PC-9 (cell line): ENCODE data around the gene NXN. TPM values are rescaled to one million over a fixed set of nuclear protein-coding genes. Genes with fewer than 3 reads are reported as not detected.

Experiments
- BruUV-seq: library from RNA; stranded (reverse); fragments of 400-500 nt; replicated peaks from 2 replicates; lab custom pipeline; 2021; lab: Mats Ljungman, UMichigan
- CTCF ChIA-PET: fragments of 300-600 bp; sonication (Branson Sonifier 250); formaldehyde crosslinking; loops from one replicate; lab custom pipeline; 2022; ENCODE audit warnings: antibody characterized with exemption; lab: Charles Lee
- POLR2A ChIA-PET: fragments of 300-600 bp; sonication (Branson Sonifier 250); formaldehyde crosslinking; loops from one replicate; lab custom pipeline; 2022; ENCODE audit warnings: antibody characterized with exemption; ENCODE audit not compliant: unreplicated experiment; lab: Charles Lee
- DNase-seq, 2 experiments: peaks; one replicate each; pipeline versions ENCODE4 v3.0.0 to v3.0.0-alpha.2; 2015 to 2022; ENCODE audit warnings: mixed read lengths in 1 of 2
- H2AFZ ChIP-seq: fragments of 200-600 bp; sonication (generic); 2 replicates; pipeline ENCODE4 v1.8.1; 2017; ENCODE audit warnings: antibody characterized with exemption
- H3F3A ChIP-seq: fragments of 200-600 bp; sonication (generic); 2 replicates; pipeline ENCODE4 v1.8.1; 2017; ENCODE audit warnings: antibody characterized with exemption, mild to moderate bottlenecking, low read depth; ENCODE audit not compliant: insufficient read depth
- H3K27ac ChIP-seq: fragments of 200-600 bp; sonication (generic); 2 replicates; pipeline ENCODE4 v1.6.1; 2016; ENCODE audit warnings: mixed run types
- H3K27me3 ChIP-seq: fragments of 200-600 bp; sonication (generic); 2 replicates; pipeline ENCODE4 v1.6.1; 2016; ENCODE audit warnings: low read depth, mixed run types; ENCODE audit not compliant: insufficient read depth
- H3K36me3 ChIP-seq: fragments of 200-600 bp; sonication (generic); 2 replicates; pipeline ENCODE4 v1.6.1; 2016; ENCODE audit warnings: low read depth, mixed run types
- H3K4me1 ChIP-seq: fragments of 200-600 bp; sonication (generic); replicated peaks from 2 replicates; pipeline ENCODE4 v1.6.1; 2016; ENCODE audit warnings: mixed run types; ENCODE audit not compliant: insufficient read depth
- H3K4me2 ChIP-seq: fragments of 200-600 bp; sonication (generic); 2 replicates; pipeline ENCODE4 v1.6.1; 2017; ENCODE audit warnings: mixed run types
- H3K4me3 ChIP-seq: fragments of 200-600 bp; sonication (generic); 2 replicates; pipeline ENCODE4 v1.6.1; 2016; ENCODE audit warnings: mixed run types
- H3K79me2 ChIP-seq: fragments of 200-600 bp; sonication (generic); 2 replicates; pipeline ENCODE4 v1.6.1; 2017; ENCODE audit warnings: low read depth, mixed run types
- H3K9me2 ChIP-seq: fragments of 200-600 bp; sonication (generic); 2 replicates; pipeline ENCODE4 v1.8.1; 2017; ENCODE audit warnings: mild to moderate bottlenecking; ENCODE audit not compliant: insufficient read depth
- H3K9me3 ChIP-seq: fragments of 200-600 bp; sonication (generic); 2 replicates; pipeline ENCODE4 v1.8.1; 2016; ENCODE audit warnings: low read depth; ENCODE audit not compliant: insufficient read depth
- H4K20me1 ChIP-seq: fragments of 200-600 bp; sonication (generic); 2 replicates; pipeline ENCODE4 v1.8.1; 2017; ENCODE audit not compliant: insufficient read depth
- EZH2 ChIP-seq: fragments of 200-600 bp; sonication (generic); IDR thresholded peaks from 2 replicates; pipeline ENCODE4 v1.8.0; 2017; ENCODE audit warnings: antibody characterized with exemption, low read depth
- intact Hi-C: fragments of 100-400 bp; cut with micrococcal nuclease; formaldehyde crosslinking; loops from one replicate; pipeline ENCODE4 v1.10.0; 2022; ENCODE audit not compliant: unreplicated experiment
- total RNA-seq: library from RNA; stranded (reverse); gene quantifications from 2 replicates; pipeline ENCODE4 v1.2.3, GENCODE V29; 2021
- TF ChIP-seq, protein P1 (sequence below): fragments of 200-600 bp; sonication (generic); conservative IDR thresholded peaks from 2 replicates; pipeline ENCODE4 v1.6.1; 2017; ENCODE audit warnings: mixed run types, antibody characterized with exemption, mild to moderate bottlenecking, moderate library complexity

Gene NXN
- total RNA-seq, 1 experiment from 2014 or later, result 59.8 TPM

DNA sequence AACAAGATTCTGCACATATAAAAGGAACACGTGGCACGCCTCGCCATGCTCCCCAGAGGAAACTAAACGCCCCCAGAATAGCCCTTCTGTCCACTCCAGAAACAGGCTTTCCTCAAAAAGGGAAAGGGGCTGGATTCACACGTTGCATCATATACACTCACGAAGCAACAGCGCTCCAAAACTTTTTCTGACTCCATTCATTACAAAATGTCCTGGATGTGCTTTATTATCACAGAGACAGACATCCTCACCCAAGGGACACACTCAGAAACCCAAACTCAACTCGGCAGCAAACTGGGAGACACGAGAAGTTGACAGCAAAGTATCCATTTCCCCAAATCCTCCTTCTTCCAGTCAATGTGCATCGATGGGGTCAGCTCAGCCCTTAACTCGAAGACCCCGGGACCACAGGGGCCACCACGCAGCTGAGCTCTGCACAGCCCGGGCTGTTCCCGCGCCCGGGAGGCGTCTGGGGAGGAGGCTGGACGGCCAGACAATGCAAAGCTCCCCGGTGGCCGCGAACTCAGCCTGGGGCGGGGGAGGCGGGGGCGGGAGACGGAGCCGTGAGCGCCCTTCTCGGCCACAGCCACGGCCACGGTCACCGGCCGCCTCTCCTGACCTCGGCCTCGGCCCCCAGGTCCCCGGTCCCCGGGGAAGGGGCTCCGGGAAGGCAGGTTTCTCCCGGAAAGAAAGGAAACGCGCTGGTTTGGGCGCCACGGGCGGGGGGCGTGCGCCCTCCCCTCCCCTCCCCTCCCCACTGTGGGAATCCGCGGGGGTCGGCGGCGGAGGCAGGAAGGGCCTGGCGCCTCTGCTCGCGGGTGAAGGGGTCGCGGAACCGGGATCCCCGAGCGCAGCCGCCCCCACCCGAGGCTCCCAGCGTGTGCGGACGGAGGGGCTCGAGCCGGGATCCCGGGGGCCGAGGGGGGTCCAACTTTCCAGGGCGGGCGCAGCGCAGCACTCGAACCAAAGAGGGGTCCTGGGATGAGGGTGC lies 1.2 kb downstream of the NXN start:
- Histone ChIP-seq H3K4me3 (peak overlapping the region; percentile 92), H3K27me3 (no peaks in the 10 kb centered on the region), H3K9me3 (no peaks in the 10 kb centered on the region), H3K4me2 (peak overlapping the region; percentile 97), H3K4me1 (peaks cover 53% of the 10 kb centered on the region), H3K9me2 (no peaks in the 10 kb centered on the region), H3K79me2 (peaks cover 44% of the 10 kb centered on the region), H3K36me3 (no peaks in the 10 kb centered on the region), H3F3A (peaks cover 28% of the 10 kb centered on the region), H2AFZ (peak overlapping the region; percentile 66), H3K27ac (no peak overlapping the region), H4K20me1 (no peaks in the 10 kb centered on the region; the same call in none of the 2 replicates)
- intact Hi-C loops, result no loop called here
- peak in 1 of 2 experiments; percentile 39 for DNase-seq
- no peak for TF ChIP-seq EZH2
- TF ChIP-seq, protein P1, sequence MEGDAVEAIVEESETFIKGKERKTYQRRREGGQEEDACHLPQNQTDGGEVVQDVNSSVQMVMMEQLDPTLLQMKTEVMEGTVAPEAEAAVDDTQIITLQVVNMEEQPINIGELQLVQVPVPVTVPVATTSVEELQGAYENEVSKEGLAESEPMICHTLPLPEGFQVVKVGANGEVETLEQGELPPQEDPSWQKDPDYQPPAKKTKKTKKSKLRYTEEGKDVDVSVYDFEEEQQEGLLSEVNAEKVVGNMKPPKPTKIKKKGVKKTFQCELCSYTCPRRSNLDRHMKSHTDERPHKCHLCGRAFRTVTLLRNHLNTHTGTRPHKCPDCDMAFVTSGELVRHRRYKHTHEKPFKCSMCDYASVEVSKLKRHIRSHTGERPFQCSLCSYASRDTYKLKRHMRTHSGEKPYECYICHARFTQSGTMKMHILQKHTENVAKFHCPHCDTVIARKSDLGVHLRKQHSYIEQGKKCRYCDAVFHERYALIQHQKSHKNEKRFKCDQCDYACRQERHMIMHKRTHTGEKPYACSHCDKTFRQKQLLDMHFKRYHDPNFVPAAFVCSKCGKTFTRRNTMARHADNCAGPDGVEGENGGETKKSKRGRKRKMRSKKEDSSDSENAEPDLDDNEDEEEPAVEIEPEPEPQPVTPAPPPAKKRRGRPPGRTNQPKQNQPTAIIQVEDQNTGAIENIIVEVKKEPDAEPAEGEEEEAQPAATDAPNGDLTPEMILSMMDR, result no peak
- ChIA-PET CTCF (interaction anchor here (0.6 kb wide), 1 partner anchor 102 kb away, joined by 7 read pairs; no protein-coding TSS in a partner anchor), POLR2A (interaction anchor here (0.6 kb wide), 2 partner anchors 19 to 66 kb away, joined by 5 to 12 read pairs; no protein-coding TSS in a partner anchor)
- BruUV-seq, result TSS peak; percentile 59

DNA sequence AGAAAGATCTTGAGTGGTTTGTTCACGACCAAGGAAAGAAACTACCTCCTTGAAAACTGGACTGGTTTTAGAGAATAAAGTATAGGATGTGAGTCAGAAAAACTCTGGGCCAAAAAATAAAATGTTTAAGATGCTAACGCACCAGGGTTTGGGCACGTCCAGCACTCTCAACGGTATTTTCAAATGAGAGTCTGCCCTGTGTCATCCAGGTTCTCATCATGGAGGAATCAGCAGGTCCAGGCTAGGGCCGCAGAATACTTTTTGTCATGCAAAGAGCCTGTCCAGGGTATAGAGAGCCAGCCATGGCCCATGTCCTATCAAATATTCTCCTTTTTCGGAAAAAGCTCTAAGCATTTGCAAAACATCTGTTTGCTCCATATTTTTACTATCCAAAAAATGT lies 2.4 kb downstream of the NXN start:
- Histone ChIP-seq H3K4me2 (peak overlapping the region; percentile 97), H3K36me3 (no peaks in the 10 kb centered on the region), H3K4me3 (peak overlapping the region; percentile 92; the same call in 1 of the 2 replicates), H3F3A (peaks cover 40% of the 10 kb centered on the region), H3K27ac (no peak overlapping the region), H2AFZ (no peak overlapping the region), H3K27me3 (no peaks in the 10 kb centered on the region), H3K9me2 (no peaks in the 10 kb centered on the region), H3K4me1 (peaks cover 63% of the 10 kb centered on the region), H3K79me2 (peaks cover 48% of the 10 kb centered on the region), H4K20me1 (no peaks in the 10 kb centered on the region; the same call in none of the 2 replicates), H3K9me3 (no peaks in the 10 kb centered on the region)
- TF ChIP-seq, protein P1, result no peak
- TF ChIP-seq EZH2, result no peak
- intact Hi-C loops, result no loop called here
- BruUV-seq, result no TSS peak
- CTCF ChIA-PET, result no interaction called here
- DNase-seq, result no peak
- POLR2A ChIA-PET, result no interaction called here

DNA sequence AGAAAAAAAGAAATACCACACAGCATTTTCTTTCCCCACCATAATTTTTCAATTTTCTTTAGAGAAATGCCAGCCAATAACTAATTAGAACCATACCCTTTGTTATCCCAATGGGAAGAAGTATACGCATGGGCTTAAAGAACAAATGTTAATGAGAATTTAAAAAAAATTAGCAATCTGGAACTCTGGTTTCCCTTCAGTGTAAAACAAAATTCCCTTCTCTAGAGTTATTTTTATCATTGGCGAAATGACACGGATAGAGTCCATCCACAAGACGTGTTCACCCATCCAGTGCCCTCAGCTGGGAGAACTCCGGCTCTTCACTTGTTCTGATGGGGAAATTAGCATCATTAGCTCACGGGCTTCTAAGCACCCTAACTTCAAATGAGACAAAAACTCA lies 3.3 kb downstream of the NXN start:
- Histone ChIP-seq H4K20me1 (no peaks in the 10 kb centered on the region; the same call in none of the 2 replicates), H3K36me3 (no peaks in the 10 kb centered on the region), H3K79me2 (peaks cover 57% of the 10 kb centered on the region), H3K9me3 (no peaks in the 10 kb centered on the region), H3F3A (peaks cover 47% of the 10 kb centered on the region), H3K4me3 (no peak overlapping the region), H3K4me1 (peaks cover 67% of the 10 kb centered on the region), H2AFZ (no peak overlapping the region), H3K4me2 (no peak overlapping the region), H3K9me2 (no peaks in the 10 kb centered on the region), H3K27me3 (no peaks in the 10 kb centered on the region), H3K27ac (no peak overlapping the region)
- ChIA-PET CTCF (no interaction called here), POLR2A (no interaction called here)
- no peak for DNase-seq
- intact Hi-C loops, result no loop called here
- BruUV-seq, result no TSS peak
- TF ChIP-seq, protein P1, result no peak
- no peak for TF ChIP-seq EZH2
